ENCODE data around the gene TSTD1. TPM values are rescaled to one million over a fixed set of nuclear protein-coding genes. Genes with fewer than 3 reads are reported as not detected.
A peak's percentile ranks its signal among the peaks of the same experiment; 100 is the strongest.

Gene TSTD1, protein sequence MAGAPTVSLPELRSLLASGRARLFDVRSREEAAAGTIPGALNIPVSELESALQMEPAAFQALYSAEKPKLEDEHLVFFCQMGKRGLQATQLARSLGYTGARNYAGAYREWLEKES
- total RNA-seq (2014; rRNA removed; shearing (Covaris generic)), result not detected in 2 replicates

DNA sequence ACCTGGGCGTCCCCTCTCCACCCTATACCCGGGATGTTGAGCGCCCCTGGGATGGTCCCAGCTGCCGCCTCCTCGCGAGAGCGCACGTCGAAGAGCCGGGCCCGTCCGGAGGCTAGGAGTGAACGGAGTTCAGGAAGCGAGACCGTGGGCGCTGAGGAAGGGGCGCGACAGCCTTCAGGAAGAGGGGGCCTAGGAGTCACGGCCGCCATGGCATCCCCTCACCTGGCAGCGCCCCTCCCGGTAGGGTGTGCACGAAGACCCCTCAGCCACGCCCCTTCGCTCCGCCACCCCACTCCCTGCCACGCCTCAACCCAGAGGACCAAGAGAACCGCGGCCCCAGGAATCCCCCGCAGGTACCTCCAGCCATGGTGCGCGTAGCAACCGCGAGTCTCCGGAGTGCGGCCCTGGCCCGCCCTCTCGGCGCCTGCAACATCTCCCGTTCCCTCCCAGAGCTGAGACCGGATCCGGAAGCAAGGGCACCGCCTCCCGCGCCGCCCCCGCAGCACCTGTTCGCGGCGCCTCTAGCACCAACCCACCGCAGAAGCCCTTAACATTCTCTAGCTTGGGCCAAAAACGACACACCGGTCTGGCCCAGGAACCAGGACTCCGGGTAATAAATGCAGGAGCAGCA is at the start of gene TSTD1:
Gene TSTD1, minus strand, starts transcription at position 442 of the 631 bp plus-strand sequence. Its CDS starts 75 bp downstream, at position 367.
- no peak for DNase-seq (ENCODE audit: low spot score)

DNA sequence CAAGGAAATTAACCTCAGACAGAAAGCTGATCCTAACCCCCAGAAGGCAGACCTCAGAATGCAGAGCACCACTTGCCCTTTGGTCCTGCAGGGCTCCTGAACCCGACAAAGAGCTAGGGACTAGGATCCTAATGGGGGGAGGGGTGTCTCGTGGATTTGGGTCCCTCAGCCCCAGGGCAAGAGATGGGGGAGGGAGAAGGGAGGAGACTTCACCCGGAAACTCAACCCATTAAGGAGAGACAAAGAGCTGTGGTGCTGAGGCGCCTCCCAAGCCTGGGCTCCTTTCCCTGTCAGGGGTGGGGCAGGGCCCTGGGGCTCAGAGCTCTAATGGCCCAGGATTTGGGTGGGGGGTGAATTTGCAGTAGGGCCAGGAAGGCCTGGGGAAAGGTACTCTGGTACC is 47.7 kb upstream of the TSTD1 start:
- DNase-seq (ENCODE audit: low spot score), result no peak

DNA sequence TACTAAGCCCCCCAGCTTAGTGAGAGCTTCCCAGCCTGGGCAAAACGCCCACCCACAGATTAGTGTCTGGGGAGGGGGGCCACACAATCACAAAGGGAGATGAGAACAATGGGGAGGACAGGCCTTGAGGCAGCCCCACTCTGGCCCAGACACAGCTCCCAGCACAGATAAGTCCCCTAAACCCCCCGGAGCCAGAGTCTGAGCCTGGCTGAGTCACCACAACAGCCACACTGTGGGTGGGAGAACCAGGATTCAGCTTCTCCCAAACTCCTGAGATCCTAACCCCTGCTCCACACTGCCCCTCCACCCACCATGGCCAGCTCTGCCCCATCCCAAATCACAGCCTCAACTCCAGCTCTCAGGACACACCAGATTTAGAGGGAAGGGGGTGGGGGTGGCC is 46.4 kb upstream of the TSTD1 start:
- DNase-seq (ENCODE audit: low spot score), result no peak

DNA sequence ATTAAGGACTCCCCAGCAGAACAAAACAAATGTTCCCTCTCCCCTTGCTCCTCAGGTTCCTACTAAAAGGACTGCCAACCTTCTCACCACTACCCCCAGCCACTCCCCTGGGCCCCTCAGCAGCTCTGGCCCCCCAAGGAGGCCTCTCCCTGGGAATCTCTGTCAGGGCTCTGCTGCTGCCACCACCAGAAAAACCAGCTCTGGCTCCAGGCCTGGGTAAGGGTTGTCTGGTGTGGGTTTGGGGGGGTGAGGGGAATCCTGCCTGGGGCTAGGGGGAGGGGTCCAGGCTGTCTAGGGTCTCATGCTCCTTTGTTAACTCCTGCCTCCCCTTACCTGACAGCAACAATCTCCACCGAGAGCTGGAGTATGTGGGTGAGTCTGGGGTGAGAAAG is 45.8 kb upstream of the TSTD1 start:
- no peak for DNase-seq (ENCODE audit: low spot score)

DNA sequence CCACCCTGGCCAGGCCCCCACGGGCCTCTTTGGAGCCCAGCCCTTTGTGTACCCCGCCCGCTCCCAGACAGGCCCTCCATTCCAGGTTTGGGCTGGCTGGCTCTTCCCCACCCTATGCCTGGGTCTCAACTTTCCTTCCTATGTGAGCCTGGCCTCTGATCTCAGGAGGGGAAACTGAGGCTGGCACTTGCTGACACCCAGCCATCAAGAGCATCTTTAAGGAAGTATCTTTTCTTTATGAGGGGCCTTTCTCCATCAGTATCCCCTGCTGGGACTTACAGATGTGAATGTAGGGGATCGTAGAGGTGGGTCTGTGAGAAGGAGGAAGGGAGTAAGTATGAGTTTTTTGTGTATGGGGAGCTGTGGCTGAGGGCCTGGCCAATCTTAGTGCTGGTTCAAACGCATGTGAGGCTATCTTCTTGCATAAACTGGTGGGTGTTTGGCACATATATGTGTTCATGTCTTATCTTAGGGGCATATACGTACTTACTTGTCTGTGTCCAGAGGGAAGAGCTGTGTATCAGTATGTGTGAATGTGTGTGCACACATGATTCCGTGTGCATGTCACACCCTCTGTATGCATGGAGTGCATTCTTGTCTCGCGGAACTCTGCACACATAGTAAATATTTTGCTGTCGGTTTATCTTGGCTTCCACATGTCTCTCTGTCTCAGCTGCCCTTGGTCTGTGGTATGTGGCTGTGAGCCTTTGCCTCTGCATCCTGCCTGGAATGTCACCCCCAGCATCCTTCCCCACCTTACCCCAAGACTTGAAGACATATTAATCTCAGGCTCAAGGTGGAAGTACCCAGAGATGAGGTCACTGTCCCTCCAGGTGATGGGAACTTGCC is 45.2 kb upstream of the TSTD1 start:
- DNase-seq (ENCODE audit: low spot score), result no peak

DNA sequence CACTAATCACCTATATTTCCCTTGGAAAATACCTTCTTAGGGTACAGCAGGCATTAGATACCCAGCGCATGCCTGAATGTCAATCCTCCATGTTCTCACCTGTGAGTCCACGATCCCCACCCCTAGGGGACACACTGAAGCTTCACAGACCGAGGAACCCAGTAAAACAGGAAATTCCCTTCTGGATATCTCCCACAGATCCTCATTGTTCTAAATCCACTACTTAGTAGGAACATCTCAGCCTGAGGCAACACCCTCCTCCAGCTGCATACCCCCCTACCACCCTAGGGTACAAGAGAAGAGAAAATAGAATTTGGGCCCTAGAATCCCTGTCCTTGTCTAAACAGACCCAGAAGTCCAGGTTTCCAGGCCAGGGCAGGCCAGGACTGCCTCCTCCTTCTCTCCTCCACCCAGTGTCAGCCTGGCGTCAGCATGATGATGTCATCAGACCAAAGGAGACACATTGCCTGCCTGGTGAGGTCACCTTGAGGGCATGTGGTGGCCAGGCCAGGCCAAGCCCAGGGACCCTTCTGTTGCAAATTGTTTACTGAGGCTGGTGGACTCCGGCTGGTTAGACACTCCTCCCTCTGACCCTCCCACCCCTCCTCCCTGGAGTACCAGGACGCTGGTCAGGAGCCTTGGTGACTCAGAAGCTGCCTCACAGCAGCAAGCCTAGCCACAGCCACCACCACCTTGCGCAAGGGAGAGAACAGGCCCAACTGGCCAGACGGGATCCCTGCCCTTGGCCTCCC is 44.4 kb upstream of the TSTD1 start:
- peak; percentile 91 for DNase-seq (ENCODE audit: low spot score)

DNA sequence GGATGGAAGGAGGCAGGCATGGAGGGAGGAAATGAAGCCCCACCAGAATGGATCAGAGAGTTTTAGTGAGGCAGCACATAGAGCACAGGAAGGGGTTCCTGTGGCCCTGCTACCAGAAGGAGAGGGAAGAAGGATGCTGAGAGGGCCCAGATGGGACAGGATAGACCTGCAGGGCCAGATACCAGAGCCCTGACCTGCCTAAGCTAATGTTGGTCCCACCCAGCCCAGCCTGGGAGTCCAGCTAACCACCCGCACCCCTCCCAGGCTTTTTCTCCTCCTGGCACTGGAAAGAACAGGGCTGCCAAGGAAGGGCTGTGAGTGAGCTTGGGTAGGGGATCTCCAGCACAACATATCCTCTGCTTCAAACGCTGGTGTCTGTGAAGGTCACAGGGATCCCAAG is 43.7 kb upstream of the TSTD1 start:
- DNase-seq (ENCODE audit: low spot score), result no peak

DNA sequence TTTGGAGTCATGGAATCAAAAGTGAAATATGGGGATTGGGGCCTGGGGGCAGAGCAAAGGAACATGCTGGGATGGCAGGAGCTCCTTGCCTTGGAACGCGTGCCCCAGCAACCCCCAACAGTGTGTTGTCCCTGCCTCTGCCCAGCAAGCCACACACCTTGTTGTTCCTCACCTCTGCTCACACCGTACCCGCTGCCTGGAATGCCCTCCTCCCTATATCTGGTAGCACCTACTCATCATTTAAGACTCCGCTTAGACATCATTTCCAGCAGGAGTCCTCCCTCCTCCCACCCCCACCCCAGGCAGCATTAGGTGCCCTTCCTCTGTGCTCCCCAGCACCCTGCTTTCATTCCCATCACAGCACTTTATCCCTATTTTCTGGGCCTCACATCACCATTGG is 42.8 kb upstream of the TSTD1 start:
- no peak for DNase-seq (ENCODE audit: low spot score)

DNA sequence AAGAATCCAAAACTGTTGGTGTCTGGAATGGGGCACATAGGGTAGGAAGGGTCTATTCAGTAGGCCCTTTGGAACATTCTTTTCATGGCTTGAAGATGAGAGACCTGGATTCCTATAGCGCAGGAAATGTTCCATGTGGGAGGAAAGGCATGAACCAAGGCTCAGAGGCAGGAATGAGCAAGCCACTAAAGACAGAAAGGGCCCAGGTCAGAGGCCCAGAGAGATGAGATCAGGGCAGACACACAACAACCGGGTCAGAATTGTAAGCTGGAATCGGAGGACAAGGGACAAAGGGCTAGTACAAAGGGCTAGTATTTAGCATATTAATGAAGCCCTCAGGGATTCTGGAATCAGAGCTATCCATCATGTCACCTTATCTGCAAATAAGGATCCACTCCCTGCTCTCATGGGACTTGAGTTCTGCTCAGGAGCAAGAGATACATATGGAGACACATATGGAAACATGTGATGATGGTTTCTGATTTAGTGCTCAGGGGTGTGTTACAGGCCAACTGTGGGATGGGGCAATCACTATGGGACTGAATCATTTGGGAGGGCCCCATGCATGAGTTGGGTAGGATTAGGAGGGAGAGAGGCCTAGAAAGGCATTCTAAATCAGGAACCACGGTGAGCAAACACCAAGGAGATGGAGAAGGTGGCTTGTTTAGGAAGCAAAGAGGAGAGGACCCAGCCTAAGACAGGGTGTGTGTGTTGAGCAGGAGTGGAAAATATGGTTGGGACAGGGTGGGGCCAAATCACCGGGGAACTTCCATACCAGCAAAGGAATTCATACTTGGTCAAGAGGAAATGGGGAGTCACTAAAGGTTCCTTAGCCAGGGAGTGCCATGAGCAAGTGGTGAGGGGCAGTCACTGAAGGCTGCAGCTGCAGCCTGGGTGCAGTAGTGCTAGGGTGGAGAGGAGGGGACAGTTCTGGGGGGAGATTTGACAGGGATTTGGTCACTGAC is 42.0 kb upstream of the TSTD1 start:
- DNase-seq (ENCODE audit: low spot score), result no peak

DNA sequence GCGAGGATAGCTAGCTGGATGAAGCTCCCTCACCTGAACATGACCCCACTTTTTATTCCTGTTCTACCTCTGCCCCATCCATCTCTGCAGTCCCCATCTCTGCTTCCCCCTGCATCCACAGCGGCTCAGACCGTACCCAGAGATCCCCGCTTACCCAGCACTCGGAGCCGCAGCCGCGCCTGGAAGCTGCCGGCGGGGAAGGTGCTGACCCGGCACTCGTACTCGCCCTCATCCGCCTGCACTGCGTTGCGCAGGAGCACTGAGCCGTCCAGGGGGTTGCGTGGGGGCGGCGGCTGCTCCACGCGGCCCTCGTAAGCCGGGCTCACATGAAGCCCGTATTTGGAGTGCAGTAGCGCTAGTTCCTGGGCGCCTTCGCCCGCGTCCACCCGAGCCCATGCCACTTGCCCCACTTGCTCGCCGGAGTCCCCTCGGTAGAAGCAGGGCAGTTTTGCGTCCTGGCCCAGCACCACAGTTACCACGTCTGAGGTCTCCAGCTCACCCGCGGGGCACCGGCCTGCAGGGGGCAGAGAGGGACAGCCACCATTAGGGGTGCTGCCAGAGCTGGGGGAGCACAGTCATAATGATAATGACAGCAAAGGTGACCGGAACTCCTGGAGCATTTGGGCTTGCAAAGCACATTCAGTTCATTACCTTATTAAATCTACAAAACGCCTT is 40.8 kb upstream of the TSTD1 start:
- DNase-seq (ENCODE audit: low spot score), result no peak

DNA sequence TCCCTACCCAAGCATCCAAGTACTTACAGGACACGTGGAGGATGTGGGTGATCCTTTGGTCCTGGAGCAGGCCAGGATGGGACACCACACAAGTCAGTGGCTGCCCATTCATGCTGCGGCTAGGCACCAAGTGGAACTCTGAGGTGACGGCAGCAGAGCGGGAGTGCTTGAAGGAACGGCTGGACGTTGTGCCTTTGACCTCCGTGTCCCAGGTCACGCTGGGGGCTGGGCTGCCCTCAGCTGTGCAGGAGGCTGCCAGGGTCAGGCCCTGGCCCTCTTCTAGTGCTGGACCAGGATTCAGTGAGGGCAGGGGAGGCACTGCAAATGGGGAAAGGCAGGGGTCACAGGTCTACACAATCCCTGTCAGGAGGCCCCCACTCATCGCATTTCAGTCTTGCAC is 38.7 kb upstream of the TSTD1 start:
- DNase-seq (ENCODE audit: low spot score), result no peak

DNA sequence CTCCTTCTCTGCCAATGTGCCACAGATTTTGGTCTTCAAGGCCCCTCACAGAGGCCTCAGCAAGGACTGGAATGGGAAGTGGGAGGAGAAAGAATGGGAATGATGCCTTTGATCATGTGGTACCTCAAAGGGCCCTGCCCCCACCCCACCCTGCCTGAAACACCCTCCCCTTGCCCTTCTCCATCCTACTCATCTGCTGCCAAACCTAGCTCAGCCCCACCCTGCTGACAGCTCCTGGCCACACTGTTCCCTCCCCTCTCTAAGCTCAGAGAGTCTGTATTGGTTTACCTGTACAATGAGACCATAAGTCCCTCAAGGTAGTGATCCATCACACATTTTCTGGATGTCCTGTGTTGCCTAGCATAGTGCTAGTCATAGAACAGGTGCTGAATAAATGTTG is 37.6 kb upstream of the TSTD1 start:
- no peak for DNase-seq (ENCODE audit: low spot score)

DNA sequence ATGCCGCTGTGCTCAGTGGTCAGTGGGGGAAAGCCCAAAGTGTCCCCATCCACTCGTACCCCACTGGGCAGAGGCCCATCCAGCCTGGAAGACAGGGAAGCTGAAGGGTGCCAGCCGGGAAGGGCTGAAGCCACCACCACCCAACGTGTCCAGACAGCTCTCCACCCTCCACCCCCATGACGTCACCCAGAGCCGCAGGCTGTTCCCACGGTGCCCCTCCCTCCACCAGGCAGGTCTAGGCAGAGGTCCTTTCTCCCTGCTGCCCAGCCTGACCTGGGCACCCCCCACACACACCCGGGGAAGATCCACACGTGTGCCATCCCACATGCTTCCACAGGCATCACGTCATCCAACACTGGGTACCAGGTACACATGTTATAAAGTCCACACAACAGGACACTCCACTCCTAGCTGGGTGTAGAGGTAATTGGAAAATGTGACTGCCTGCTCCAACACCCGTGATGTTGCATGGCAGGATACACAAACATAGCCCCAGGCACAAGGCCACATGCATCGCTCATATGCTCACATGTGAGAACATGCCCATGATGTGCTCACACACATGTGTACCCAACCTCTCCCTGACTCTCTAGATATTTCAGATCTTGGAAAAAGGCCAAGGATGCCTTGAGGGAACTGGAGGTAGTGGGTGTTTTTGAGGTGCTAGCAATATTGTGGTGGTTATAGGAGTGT is 36.1 kb upstream of the TSTD1 start:
- DNase-seq (ENCODE audit: low spot score), result no peak

DNA sequence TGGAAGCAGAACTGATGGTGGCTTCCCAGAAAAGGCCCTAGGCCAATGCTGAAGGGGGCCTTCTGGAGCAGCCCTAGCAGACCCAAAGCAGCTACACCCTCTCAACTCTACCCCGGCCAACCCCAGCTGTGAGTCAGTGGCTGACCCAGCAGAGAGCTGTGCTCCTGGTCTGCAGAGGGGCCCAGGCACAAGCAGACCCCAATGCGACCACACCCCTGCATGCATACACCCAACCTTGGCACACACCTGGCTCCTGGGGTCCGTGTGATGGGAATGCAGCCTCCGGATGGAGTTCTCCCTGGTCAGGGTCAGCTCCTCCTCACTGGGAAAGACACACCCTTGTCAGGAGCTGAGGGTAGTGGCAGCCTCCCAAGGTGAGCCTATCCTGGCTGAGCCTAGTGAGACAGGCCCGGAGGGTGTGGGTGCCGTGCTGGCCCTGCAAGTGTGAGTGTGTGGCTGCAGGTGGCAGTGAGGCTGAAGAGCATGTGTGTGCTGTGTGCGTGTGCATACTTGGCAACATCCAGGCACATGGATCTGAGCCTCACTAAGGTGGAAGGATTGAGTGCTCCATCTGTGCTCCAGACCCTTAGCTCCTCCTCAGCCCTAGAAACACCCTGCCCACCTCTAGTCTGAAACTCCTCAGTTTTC is 34.8 kb upstream of the TSTD1 start:
- DNase-seq (ENCODE audit: low spot score), result no peak

DNA sequence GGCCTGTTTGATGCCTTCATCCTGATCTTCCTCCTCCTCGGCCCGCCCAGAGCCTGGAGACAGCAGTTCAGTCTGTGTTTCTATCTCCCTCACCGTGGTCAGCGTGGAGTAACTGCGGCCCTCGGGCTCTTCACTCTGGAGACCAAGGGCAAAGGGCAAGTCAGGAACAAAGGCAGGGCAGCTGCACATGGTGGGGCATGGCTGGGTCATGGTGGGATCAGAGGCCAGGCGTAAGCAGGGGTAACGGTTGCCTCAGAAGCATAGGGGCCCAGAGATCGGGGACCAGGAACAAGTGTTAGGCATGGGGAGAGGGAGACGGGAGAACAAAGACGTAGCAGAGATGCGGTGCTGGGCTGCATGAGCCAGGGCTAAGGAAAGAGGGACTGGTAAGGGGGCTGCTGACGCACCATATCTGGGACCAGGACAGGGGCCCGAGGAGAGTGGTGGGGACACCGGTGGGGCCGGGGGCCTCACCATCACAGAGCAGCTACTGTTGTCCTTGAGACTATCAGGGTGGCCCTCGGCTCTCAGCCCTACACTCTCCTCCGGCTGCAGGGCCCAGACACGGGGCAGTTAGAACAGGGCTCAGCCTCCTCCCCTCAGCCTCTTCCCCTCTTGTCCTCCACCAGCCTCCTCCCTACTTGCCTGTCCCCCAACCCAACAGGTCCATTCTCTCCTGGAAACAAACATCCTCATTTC is 34.1 kb upstream of the TSTD1 start:
- DNase-seq (ENCODE audit: low spot score), result no peak

DNA sequence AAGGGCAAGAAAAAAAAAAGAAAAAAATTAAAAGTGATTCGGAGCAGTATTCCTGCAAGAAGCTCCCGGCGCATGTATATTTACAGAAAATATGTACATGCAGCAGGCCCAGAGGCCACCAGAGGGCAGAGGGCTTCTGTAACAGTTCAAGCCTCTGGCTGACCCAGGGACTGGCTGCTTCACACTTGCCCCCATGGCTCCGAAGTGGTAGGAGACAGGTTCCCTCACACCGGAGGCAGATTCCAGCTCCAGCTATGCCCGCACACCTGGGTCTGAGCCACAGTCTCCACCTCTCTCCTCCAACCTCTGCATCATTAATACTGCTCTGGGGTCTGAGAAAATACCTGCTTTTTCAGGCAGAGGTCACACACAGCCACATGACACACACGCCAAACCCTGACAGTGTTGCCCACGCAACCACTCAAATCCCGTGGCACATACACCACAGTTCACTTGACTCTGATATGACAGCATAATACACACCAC is 33.2 kb upstream of the TSTD1 start:
- no peak for DNase-seq (ENCODE audit: low spot score)

DNA sequence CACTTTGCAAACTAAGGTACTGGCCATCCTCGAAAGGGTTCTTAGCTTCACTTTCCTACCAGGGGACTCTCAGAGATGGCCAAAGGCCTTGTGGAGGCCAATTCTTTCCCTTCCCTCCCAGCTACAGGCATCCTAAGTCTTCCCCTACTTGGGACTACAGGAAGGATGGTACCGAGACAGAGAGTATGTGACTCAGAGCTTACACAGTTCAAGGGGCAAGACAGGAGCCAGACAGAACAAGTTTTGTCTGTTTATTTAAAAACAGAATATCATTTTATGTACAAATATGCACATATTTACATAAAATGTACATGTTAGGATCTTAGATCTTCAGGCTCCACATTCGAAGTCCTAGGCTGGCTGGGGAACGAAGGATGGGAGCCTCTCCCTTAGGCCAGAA is 32.0 kb upstream of the TSTD1 start:
- DNase-seq (ENCODE audit: low spot score), result no peak

DNA sequence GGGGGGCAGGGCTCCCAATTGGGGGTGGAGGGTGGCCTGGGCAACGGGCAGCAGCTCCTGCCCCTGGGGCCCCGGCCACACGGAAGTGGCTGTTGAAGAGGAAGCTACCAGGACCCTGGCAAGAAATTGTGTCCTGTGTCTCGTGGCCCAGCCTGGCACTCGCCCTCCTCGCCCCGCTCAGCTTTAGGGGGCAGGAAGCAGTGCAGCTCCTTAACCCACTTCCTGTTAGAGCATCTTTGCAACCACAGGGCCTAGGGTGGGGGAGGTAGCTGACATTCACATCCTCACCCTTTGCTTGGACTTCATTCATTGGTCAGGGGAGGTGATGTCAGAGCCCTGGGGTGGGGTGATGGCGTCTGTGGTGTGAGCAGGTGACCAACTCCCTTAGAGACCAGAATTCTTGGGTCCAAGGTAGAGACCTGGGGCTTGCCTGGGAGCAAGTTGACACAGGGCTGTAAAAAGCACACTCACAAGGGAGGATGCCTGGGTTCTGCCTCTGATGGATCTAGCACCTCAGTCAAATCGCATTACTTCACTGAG is 31.0 kb upstream of the TSTD1 start, which contains the start of gene ARHGAP30:
Gene ARHGAP30, minus strand, starts transcription at position 161 of the 540 bp plus-strand sequence. CDS start 267 bp downstream, outside the sequence.
- no peak for DNase-seq (ENCODE audit: low spot score)
